HL-60 (cell line): ENCODE data around the gene COLEC11.
"Not testable (repeated sequence)": the region's sequence is repeated elsewhere in the genome, so short reads cannot be mapped to it uniquely, and the experiment has no call there.

ENCODE experiments used
- DNase-seq, 2 experiments: peaks; one replicate each; pipeline ENCODE4 v3.0.0-alpha.2; 2010 to 2020; ENCODE audit warnings: low read depth in 1 of 2, low spot score in 1 of 2
- H3K27ac ChIP-seq: fragments of 250-450 bp; sonication (Bioruptor Pico); replicated peaks from 2 replicates; pipeline ENCODE4 v1.5.1; 2020; ENCODE audit warnings: mild to moderate bottlenecking, moderate library complexity
- H3K27me3 ChIP-seq: fragments of 250-450 bp; sonication (Bioruptor Pico); 2 replicates; pipeline ENCODE4 v1.5.1; 2021; ENCODE audit warnings: mild to moderate bottlenecking, moderate library complexity; ENCODE audit not compliant: insufficient read depth, poor library complexity, severe bottlenecking
- H3K4me3 ChIP-seq: replicated peaks from 2 replicates; pipeline ENCODE4 v1.5.1; 2011; ENCODE audit warnings: mild to moderate bottlenecking, control low read depth, low read length; ENCODE audit not compliant: insufficient read depth
- CTCF ChIP-seq: IDR thresholded peaks from one replicate; pipeline ENCODE4 v1.5.1; 2011; ENCODE audit warnings: low read length, control low read depth, inconsistent platforms; ENCODE audit not compliant: insufficient read depth
- GABPA ChIP-seq: IDR thresholded peaks from 2 replicates; pipeline ENCODE4 v1.6.1; 2012; ENCODE audit warnings: low read depth
- POLR2AphosphoS5 ChIP-seq: IDR thresholded peaks from 2 replicates; pipeline ENCODE4 v1.6.1; 2012; ENCODE audit warnings: low read depth
- SPI1 ChIP-seq: IDR thresholded peaks from 2 replicates; pipeline ENCODE4 v1.6.1; 2012; ENCODE audit warnings: low read depth, mild to moderate bottlenecking, borderline replicate concordance
- TF ChIP-seq, protein P1 (sequence below): IDR thresholded peaks from 2 replicates; pipeline ENCODE4 v1.6.1; 2012; ENCODE audit warnings: low read depth; ENCODE audit not compliant: insufficient replicate concordance

The COLEC11 gene

GRCh38 chr2:3563521-3563976 is 31.4 kb upstream of the COLEC11 start:
- no peak for TF ChIP-seq SPI1
- TF ChIP-seq, protein P1, sequence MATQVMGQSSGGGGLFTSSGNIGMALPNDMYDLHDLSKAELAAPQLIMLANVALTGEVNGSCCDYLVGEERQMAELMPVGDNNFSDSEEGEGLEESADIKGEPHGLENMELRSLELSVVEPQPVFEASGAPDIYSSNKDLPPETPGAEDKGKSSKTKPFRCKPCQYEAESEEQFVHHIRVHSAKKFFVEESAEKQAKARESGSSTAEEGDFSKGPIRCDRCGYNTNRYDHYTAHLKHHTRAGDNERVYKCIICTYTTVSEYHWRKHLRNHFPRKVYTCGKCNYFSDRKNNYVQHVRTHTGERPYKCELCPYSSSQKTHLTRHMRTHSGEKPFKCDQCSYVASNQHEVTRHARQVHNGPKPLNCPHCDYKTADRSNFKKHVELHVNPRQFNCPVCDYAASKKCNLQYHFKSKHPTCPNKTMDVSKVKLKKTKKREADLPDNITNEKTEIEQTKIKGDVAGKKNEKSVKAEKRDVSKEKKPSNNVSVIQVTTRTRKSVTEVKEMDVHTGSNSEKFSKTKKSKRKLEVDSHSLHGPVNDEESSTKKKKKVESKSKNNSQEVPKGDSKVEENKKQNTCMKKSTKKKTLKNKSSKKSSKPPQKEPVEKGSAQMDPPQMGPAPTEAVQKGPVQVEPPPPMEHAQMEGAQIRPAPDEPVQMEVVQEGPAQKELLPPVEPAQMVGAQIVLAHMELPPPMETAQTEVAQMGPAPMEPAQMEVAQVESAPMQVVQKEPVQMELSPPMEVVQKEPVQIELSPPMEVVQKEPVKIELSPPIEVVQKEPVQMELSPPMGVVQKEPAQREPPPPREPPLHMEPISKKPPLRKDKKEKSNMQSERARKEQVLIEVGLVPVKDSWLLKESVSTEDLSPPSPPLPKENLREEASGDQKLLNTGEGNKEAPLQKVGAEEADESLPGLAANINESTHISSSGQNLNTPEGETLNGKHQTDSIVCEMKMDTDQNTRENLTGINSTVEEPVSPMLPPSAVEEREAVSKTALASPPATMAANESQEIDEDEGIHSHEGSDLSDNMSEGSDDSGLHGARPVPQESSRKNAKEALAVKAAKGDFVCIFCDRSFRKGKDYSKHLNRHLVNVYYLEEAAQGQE = no peak
- TF ChIP-seq GABPA = no peak
- TF ChIP-seq POLR2AphosphoS5 = no peak
- DNase-seq = no peak
- H3K27me3 ChIP-seq = no peaks in the 10 kb centered on the region
- no peak overlapping the region for H3K27ac ChIP-seq
- H3K4me3 ChIP-seq = no peak overlapping the region

DNA sequence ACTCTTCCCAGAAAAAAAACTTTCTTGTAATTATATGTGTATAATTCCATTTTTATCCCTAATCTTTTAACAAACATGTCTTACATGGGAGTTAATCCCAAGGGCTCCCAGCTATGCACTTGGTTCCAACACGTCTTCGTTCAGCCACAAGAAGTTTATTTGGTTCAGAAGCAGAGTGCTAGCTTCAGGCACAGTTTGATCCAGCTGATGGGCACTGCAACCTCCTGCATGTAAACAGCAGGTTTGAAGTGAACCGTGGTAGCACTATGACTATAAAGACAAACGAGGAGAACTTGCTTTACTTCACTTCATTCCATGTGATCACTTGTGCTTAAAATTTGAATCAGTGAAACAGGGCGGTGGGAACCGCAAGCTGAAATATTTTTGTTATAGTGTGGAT is 29.8 kb upstream of the COLEC11 start:
- no peak for DNase-seq
- no peak overlapping the region for H3K4me3 ChIP-seq
- no peaks in the 10 kb centered on the region for H3K27me3 ChIP-seq
- H3K27ac ChIP-seq = no peak overlapping the region
- TF ChIP-seq GABPA = no peak
- TF ChIP-seq, protein P1 = no peak
- TF ChIP-seq SPI1 = no peak
- TF ChIP-seq POLR2AphosphoS5 = no peak
- no peak for TF ChIP-seq CTCF

GRCh38 chr2:3566806-3567205 is 28.1 kb upstream of the COLEC11 start:
- H3K27ac ChIP-seq = no peak overlapping the region
- no peak for DNase-seq
- H3K27me3 ChIP-seq = no peaks in the 10 kb centered on the region
- H3K4me3 ChIP-seq = no peak overlapping the region
- TF ChIP-seq, protein P1 = no peak
- no peak for TF ChIP-seq POLR2AphosphoS5
- TF ChIP-seq SPI1 = no peak
- no peak for TF ChIP-seq CTCF
- no peak for TF ChIP-seq GABPA

DNA sequence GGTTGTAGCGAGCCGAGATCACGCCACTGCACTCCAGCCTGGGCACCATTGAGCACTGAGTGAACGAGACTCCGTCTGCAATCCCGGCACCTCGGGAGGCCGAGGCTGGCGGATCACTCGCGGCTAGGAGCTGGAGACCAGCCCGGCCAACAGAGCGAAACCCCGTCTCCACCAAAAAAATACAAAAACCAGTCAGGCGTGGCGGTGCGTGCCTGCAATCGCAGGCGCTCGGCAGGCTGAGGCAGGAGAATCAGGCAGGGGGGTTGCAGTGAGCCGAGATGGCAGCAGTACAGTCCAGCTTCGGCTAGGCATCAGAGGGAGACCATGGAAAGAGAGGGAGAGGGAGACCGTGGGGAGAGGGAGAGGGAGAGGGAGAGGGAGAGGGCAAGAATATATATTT is 25.3 kb upstream of the COLEC11 start:
- H3K4me3 ChIP-seq, H3K27ac ChIP-seq, DNase-seq, H3K27me3 ChIP-seq: not testable (repeated sequence)
